HL-60 (cell line): ENCODE data around the gene CCDC106.

ENCODE experiments used
- DNase-seq, 2 experiments: peaks; one replicate each; pipeline ENCODE4 v3.0.0-alpha.2; 2010 to 2020; ENCODE audit warnings: low read depth in 1 of 2, low spot score in 1 of 2
- H3K27ac ChIP-seq: fragments of 250-450 bp; sonication (Bioruptor Pico); replicated peaks from 2 replicates; pipeline ENCODE4 v1.5.1; 2020; ENCODE audit warnings: mild to moderate bottlenecking, moderate library complexity
- H3K27me3 ChIP-seq: fragments of 250-450 bp; sonication (Bioruptor Pico); 2 replicates; pipeline ENCODE4 v1.5.1; 2021; ENCODE audit warnings: mild to moderate bottlenecking, moderate library complexity; ENCODE audit not compliant: insufficient read depth, poor library complexity, severe bottlenecking
- H3K4me3 ChIP-seq: replicated peaks from 2 replicates; pipeline ENCODE4 v1.5.1; 2011; ENCODE audit warnings: mild to moderate bottlenecking, control low read depth, low read length; ENCODE audit not compliant: insufficient read depth
- CTCF ChIP-seq: IDR thresholded peaks from one replicate; pipeline ENCODE4 v1.5.1; 2011; ENCODE audit warnings: low read length, control low read depth, inconsistent platforms; ENCODE audit not compliant: insufficient read depth
- GABPA ChIP-seq: IDR thresholded peaks from 2 replicates; pipeline ENCODE4 v1.6.1; 2012; ENCODE audit warnings: low read depth
- POLR2AphosphoS5 ChIP-seq: IDR thresholded peaks from 2 replicates; pipeline ENCODE4 v1.6.1; 2012; ENCODE audit warnings: low read depth
- REST ChIP-seq: IDR thresholded peaks from 2 replicates; pipeline ENCODE4 v1.6.1; 2012; ENCODE audit warnings: low read depth; ENCODE audit not compliant: insufficient replicate concordance
- SPI1 ChIP-seq: IDR thresholded peaks from 2 replicates; pipeline ENCODE4 v1.6.1; 2012; ENCODE audit warnings: low read depth, mild to moderate bottlenecking, borderline replicate concordance

The CCDC106 gene

DNA sequence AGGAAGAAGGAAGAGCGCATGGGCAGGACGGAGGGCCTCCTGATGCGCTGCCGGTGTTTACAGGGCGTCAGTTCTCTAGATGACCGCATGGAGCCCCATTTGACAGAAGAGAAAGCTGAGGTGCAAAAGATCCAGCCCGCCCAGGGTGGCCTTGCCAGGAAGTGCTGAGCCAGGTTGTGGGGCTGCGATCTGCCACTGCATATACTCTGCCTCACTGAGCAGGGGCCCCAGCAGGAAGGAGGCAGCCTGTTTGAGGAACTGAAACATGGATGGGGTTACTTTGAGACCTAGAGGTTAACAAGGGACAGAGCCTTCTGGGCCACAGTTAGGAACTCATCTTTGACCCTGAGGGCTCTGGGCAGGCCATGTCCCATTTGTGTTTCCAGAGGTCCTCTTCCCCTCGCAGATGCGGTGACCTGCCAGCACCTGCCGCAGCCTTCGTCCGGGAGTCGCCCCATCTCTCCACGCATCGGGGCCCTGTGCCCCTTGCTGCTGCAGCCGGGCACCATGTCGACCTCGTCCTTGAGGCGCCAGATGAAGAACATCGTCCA lies 30.2 kb downstream of the CCDC106 start:
- Histone ChIP-seq H3K27ac (peak overlapping the region; percentile 71), H3K27me3 (no peaks in the 10 kb centered on the region), H3K4me3 (peak overlapping the region; percentile 15; the same call in 1 of the 2 replicates)
- peak; percentile 75 to 85 for DNase-seq
- TF ChIP-seq SPI1: peak; percentile 76
- no peak for TF ChIP-seq GABPA
- TF ChIP-seq POLR2AphosphoS5: peak; percentile 38; the same call in 1 of the 2 replicates
- TF ChIP-seq REST: no peak

GRCh38 chr19:55679343-55680257 lies 31.6 kb downstream of the CCDC106 start:
- no peak overlapping the region for H3K4me3 ChIP-seq
- no peak for DNase-seq
- no peak overlapping the region for H3K27ac ChIP-seq
- H3K27me3 ChIP-seq: no peaks in the 10 kb centered on the region
- TF ChIP-seq SPI1: no peak
- TF ChIP-seq REST: no peak
- no peak for TF ChIP-seq GABPA
- no peak for TF ChIP-seq CTCF
- TF ChIP-seq POLR2AphosphoS5: no peak

- no peak for TF ChIP-seq SPI1
- TF ChIP-seq REST: no peak
- no peak for TF ChIP-seq POLR2AphosphoS5
- no peak for TF ChIP-seq GABPA
- TF ChIP-seq CTCF: no peak
- no peak overlapping the region for H3K4me3 ChIP-seq
- no peak overlapping the region for H3K27ac ChIP-seq
- no peaks in the 10 kb centered on the region for H3K27me3 ChIP-seq
- DNase-seq: no peak
These were observed 32.5 kb downstream of the CCDC106 start for GRCh38 chr19:55680339-55681130.
